Kidney (tissue), 14 donors: ENCODE data around the gene ESR2. TPM values are rescaled to one million over a fixed set of nuclear protein-coding genes. Genes with fewer than 3 reads are reported as not detected.

Source experiments
- DNase-seq, 5 donors: peaks; one replicate each; pipeline ENCODE4 v3.0.0-alpha.2; 2013 to 2020
- FAIRE-seq: peaks from 2 replicates; lab custom pipeline; 2012; peaks lifted over from hg19 to GRCh38; lab: Jason Lieb, UNC
- H3K27ac ChIP-seq, 2 donors: one replicate each; pipeline ENCODE4 v1.7.0; 2013; ENCODE audit warnings: low read depth in 2 of 2, low read length in 2 of 2, inconsistent platforms in 1 of 2
- H3K27me3 ChIP-seq: one replicate; pipeline ENCODE4 v1.7.1; 2013; ENCODE audit warnings: low read length, inconsistent platforms; ENCODE audit not compliant: control insufficient read depth, insufficient read depth
- H3K36me3 ChIP-seq, 3 donors: one replicate each; pipeline versions ENCODE4 v1.7.0 to v1.7.1; 2013; ENCODE audit warnings: low read length in 3 of 3, control low read depth in 1 of 3, inconsistent platforms in 1 of 3; ENCODE audit not compliant: insufficient read depth in 3 of 3, control insufficient read depth in 2 of 3
- H3K4me1 ChIP-seq, 3 donors: one replicate each; pipeline versions ENCODE4 v1.7.0 to v1.7.1; 2013; ENCODE audit warnings: low read length in 3 of 3, inconsistent platforms in 1 of 3, low read depth in 1 of 3; ENCODE audit not compliant: control insufficient read depth in 2 of 3, insufficient read depth in 2 of 3
- H3K4me3 ChIP-seq, 3 donors: one replicate each; pipeline versions ENCODE4 v1.7.0 to v1.8.1; 2013; ENCODE audit warnings: low read length in 3 of 3, control low read depth in 1 of 3, inconsistent platforms in 1 of 3
- H3K9ac ChIP-seq, 3 donors: one replicate each; pipeline versions ENCODE4 v1.7.0 to v1.7.1; 2013; ENCODE audit warnings: low read length in 3 of 3, control low read depth in 1 of 3, inconsistent platforms in 1 of 3
- H3K9me3 ChIP-seq, 3 donors: one replicate each; pipeline versions ENCODE4 v1.7.0 to v1.7.1; 2013; ENCODE audit warnings: low read length in 3 of 3, control low read depth in 1 of 3, inconsistent platforms in 1 of 3; ENCODE audit not compliant: control insufficient read depth in 2 of 3, insufficient read depth in 1 of 3
- CTCF ChIP-seq: IDR thresholded peaks from 3 replicates; pipeline ENCODE4 v1.5.1; 2012; ENCODE audit warnings: mild to moderate bottlenecking, moderate library complexity, borderline replicate concordance; ENCODE audit not compliant: insufficient read depth; ENCODE audit errors: extremely low read depth
- intact Hi-C: fragments of 100-400 bp; cut with DNase I; formaldehyde crosslinking; loops from one replicate; pipeline ENCODE4 v1.11.1; 2022
- polyA plus RNA-seq: library from polyadenylated mRNA; stranded (reverse); fragments of 350-450 nt; fragmentation: Illumina TruSeq; extraction: RNeasy Lipid Tissue Mini Kit (QIAGEN cat#74804); gene quantifications from one replicate; pipeline ENCODE4 v1.2.3, GENCODE V29; 2014; ENCODE audit warnings: low read depth, low replicate concordance; ENCODE audit not compliant: insufficient read depth
- total RNA-seq: library from RNA; stranded (reverse); fragmentation: NEBNext Ultra II Directional; extraction: Animal tissue kit (Norgen Biotek cat#: 25700); gene quantifications from one replicate; pipeline ENCODE4 v1.2.1, GENCODE V29; 2021
- donor health status: control.
- donor health status: control.
- donor health status: control.
- donor health status: control.
- donor health status: control.
- donor health status: DM: yes; HTN: yes; CAD: no.
- donor health status: Normal renal cell carcinoma (clear cell type).

Gene ESR2
- total and polyA plus RNA-seq, 2 donors from 2014 or later, result 2.5 TPM; not detected in 1

- Histone ChIP-seq H3K27ac (peak overlapping the region; percentile 74 to 79), H3K9me3 (no peaks in the 10 kb centered on the region), H3K4me1 (peaks cover 0 to 22% (median 4%) of the 10 kb centered on the region in 3 donors), H3K9ac (peak overlapping the region in 1 of 3 donors; percentile 32), H3K27me3 (no peaks in the 10 kb centered on the region), H3K36me3 (peaks cover 2 to 21% (median 17%) of the 10 kb centered on the region in 3 donors), H3K4me3 (peak overlapping the region in 2 of 3 donors; percentile 16 to 33)
- TF ChIP-seq CTCF, result no peak
- intact Hi-C loops, result no loop called here
- DNase-seq, result no peak
- peak; percentile 52 for FAIRE-seq
Measured at GRCh38 chr14:64092338-64092737, 201.8 kb downstream of the ESR2 start.

DNA sequence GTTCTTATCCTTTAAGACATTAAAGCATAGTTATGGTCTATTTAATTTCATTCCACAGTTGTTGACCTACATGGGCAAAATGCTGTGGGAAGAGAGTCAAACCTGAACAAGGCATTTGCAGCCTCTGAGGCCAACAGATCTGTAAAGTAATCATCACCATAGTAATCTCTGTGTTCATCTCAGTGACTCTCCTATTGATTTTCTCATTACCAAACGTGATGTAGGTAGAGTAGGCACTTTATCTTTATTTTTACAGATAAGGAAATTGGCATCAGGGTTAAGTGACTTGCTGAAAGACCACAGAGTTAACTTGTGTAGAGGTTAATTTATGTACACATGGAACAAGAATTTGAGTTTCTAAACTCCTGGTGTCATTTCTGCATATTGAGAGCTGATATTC, 203.0 kb downstream of the ESR2 start:
- peak overlapping the region in 1 of 2 donors; percentile 48 for H3K27ac ChIP-seq
- H3K27me3 ChIP-seq, result no peaks in the 10 kb centered on the region
- H3K9me3 ChIP-seq, result no peaks in the 10 kb centered on the region
- peaks cover 0 to 22% (median 4%) of the 10 kb centered on the region in 3 donors for H3K4me1 ChIP-seq
- intact Hi-C loops, result no loop called here
- no peak for TF ChIP-seq CTCF
- FAIRE-seq (no peak), DNase-seq (no peak)
- peaks cover 2 to 14% (median 13%) of the 10 kb centered on the region in 3 donors for H3K36me3 ChIP-seq
- no peak overlapping the region for H3K9ac ChIP-seq
- no peak overlapping the region for H3K4me3 ChIP-seq

GRCh38 chr14:64089920-64090319, 204.3 kb downstream of the ESR2 start:
- H3K27ac ChIP-seq, result no peak overlapping the region
- no peak overlapping the region for H3K9ac ChIP-seq
- intact Hi-C loops, result no loop called here

More at GRCh38 chr14:64089920-64090319, 204.3 kb downstream of the ESR2 start:
- H3K4me1 ChIP-seq, result peaks cover 0 to 22% (median 4%) of the 10 kb centered on the region in 3 donors
- H3K27me3 ChIP-seq, result no peaks in the 10 kb centered on the region
- no peak for TF ChIP-seq CTCF
- H3K36me3 ChIP-seq, result peaks cover 2 to 14% (median 13%) of the 10 kb centered on the region in 3 donors
- H3K9me3 ChIP-seq, result no peaks in the 10 kb centered on the region
- no peak for DNase-seq
- no peak for FAIRE-seq
- H3K4me3 ChIP-seq, result no peak overlapping the region
